HepG2 (cell line): ENCODE results near the gene TCFL5. TPM values are rescaled to one million over a fixed set of nuclear protein-coding genes. Genes with fewer than 3 reads are reported as not detected.

Experiments used
- CEBPG ChIP-seq: IDR thresholded peaks from 2 replicates; pipeline ENCODE4 v1.6.1; 2016
- CEBPZ ChIP-seq: IDR thresholded peaks from 2 replicates; pipeline ENCODE4 v1.6.1; 2012; ENCODE audit warnings: low read length, improper control_type of control experiment
- DMAP1 ChIP-seq: IDR thresholded peaks from 2 replicates; pipeline ENCODE4 v1.6.1; 2016
- DMTF1 ChIP-seq: sonication (generic); formaldehyde crosslinking; IDR thresholded peaks from 2 replicates; pipeline ENCODE4 v1.4.0; 2020; ENCODE audit warnings: mild to moderate bottlenecking, missing genetic modification reagents
- HOMEZ ChIP-seq: IDR thresholded peaks from 2 replicates; pipeline ENCODE4 v1.6.1; 2016; ENCODE audit warnings: low read depth
- MED1 ChIP-seq: sonication (generic); formaldehyde crosslinking; IDR thresholded peaks from 2 replicates; pipeline ENCODE4 v1.4.0; 2020; ENCODE audit warnings: missing genetic modification reagents
- NCOA2 ChIP-seq: sonication (generic); formaldehyde crosslinking; IDR thresholded peaks from 2 replicates; pipeline ENCODE4 v1.8.0; 2022; ENCODE audit warnings: inconsistent platforms
- NR1H2 ChIP-seq: sonication (generic); formaldehyde crosslinking; IDR thresholded peaks from 2 replicates; pipeline ENCODE4 v1.8.1; 2022; ENCODE audit warnings: low read depth, missing genetic modification reagents, borderline replicate concordance
- PAXIP1 ChIP-seq: sonication (generic); formaldehyde crosslinking; conservative IDR thresholded peaks from 2 replicates; pipeline ENCODE4 v1.4.0; 2020; ENCODE audit warnings: mild to moderate bottlenecking, missing genetic modification reagents, moderate library complexity
- POLR2AphosphoS5 ChIP-seq: IDR thresholded peaks from 2 replicates; pipeline ENCODE4 v1.6.1; 2012; ENCODE audit warnings: low read depth, low read length
- TFDP2 ChIP-seq: sonication (generic); formaldehyde crosslinking; IDR thresholded peaks from 2 replicates; pipeline ENCODE4 v1.4.0; 2020; ENCODE audit warnings: missing genetic modification reagents
- U2AF2 ChIP-seq: fragments of 200-400 bp; formaldehyde crosslinking; IDR thresholded peaks from 2 replicates; pipeline ENCODE4 v1.6.1; 2017; ENCODE audit warnings: low read depth, mild to moderate bottlenecking, low read length
- ZNF251 ChIP-seq: sonication (generic); formaldehyde crosslinking; IDR thresholded peaks from 2 replicates; pipeline ENCODE4 v1.9.0; 2021; ENCODE audit warnings: mild to moderate bottlenecking, missing genetic modification reagents
- ZNF263 ChIP-seq: sonication (generic); formaldehyde crosslinking; IDR thresholded peaks from 2 replicates; pipeline ENCODE4 v1.4.0; 2020; ENCODE audit warnings: missing genetic modification reagents
- ZNF572 ChIP-seq: sonication (generic); formaldehyde crosslinking; IDR thresholded peaks from 2 replicates; pipeline ENCODE4 v1.5.1; 2020; ENCODE audit warnings: mild to moderate bottlenecking, missing genetic modification reagents
- ZUFSP ChIP-seq: sonication (generic); formaldehyde crosslinking; IDR thresholded peaks from 2 replicates; pipeline ENCODE4 v1.9.0; 2021; ENCODE audit warnings: missing genetic modification reagents, mild to moderate bottlenecking, borderline replicate concordance
- polyA plus RNA-seq, 8 experiments: library from polyadenylated mRNA; depleted of rRNA in 3 of 8; stranded (reverse) in 7 of 8; unstranded in 1 of 8; fragments of >200 nt; fragmentation: Illumina TruSeq in 4 of 8; extraction: Trizol in 4 of 8; gene quantifications; 2 replicates each; pipeline versions ENCODE4 v1.2.1 to v1.2.3, GENCODE V29; 2011 to 2016; ENCODE audit warnings: low read depth in 4 of 8, missing spikeins in 1 of 8, mixed read lengths in 1 of 8; ENCODE audit not compliant: insufficient read depth in 1 of 8
- total RNA-seq, 5 experiments: library from RNA; depleted of rRNA; stranded (reverse); fragments of >200 nt; fragmentation: Illumina TruSeq; extraction: Trizol; gene quantifications; 2 replicates each; pipeline ENCODE4 v1.2.3, GENCODE V29; 2016; ENCODE audit warnings: low read depth in 1 of 5

TCFL5 gene
- total and polyA plus RNA-seq, 2 of the 13 experiments (the other 11 are each of a cell fraction or from before 2014, with no cell fraction given), result 14.8 to 20.0 TPM

GRCh38 chr20:62805711-62806382, 55.8 kb downstream of the TCFL5 start (continued):
- no peak for TF ChIP-seq CEBPZ
- 0 out of 2 replicates have a peak, but pooled peaks have one; percentile 65 for TF ChIP-seq ZNF572 (CRISPR knock-in tag)
- peak; percentile 92; the same call in 1 of the 2 replicates for TF ChIP-seq DMAP1 (CRISPR knock-in tag)
- peak; percentile 67; the same call in 1 of the 2 replicates for TF ChIP-seq NCOA2 (CRISPR knock-in tag)
- TF ChIP-seq ZNF263 (CRISPR knock-in tag), result peak; percentile 75
- no peak for TF ChIP-seq ZUFSP (CRISPR knock-in tag)
- TF ChIP-seq DMTF1 (CRISPR knock-in tag), result no peak
- TF ChIP-seq MED1, result peak; percentile 79
- TF ChIP-seq TFDP2 (CRISPR knock-in tag), result peak; percentile 57
- peak; percentile 88 for TF ChIP-seq POLR2AphosphoS5
- peak; percentile 79 for TF ChIP-seq CEBPG (CRISPR knock-in tag)
- no peak for TF ChIP-seq HOMEZ (CRISPR knock-in tag)
- TF ChIP-seq U2AF2, result no peak
- TF ChIP-seq NR1H2 (CRISPR knock-in tag), result no peak
- TF ChIP-seq ZNF251, result peak; percentile 25
- peak; percentile 93 for TF ChIP-seq PAXIP1 (CRISPR knock-in tag)
